Neural cell (in vitro differentiated cells): ENCODE measurements around the gene TMEM128. TPM values are rescaled to one million over a fixed set of nuclear protein-coding genes. Genes with fewer than 3 reads are reported as not detected.

Experiments used
- H2AFZ ChIP-seq: fragments of 200-600, 300-800 bp; sonication (generic), shearing (Covaris generic); 2 replicates; pipeline ENCODE4 v1.6.0; 2014; ENCODE audit warnings: low read depth, mild to moderate bottlenecking, antibody characterized with exemption, low read length, moderate library complexity
- H3F3A ChIP-seq: fragments of 200-600 bp; shearing (Covaris generic); 2 replicates; pipeline ENCODE4 v1.6.1; 2016; ENCODE audit warnings: mild to moderate bottlenecking, moderate library complexity, mixed read lengths, antibody characterized with exemption, low read length; ENCODE audit not compliant: insufficient read depth, poor library complexity, severe bottlenecking
- H3K27ac ChIP-seq: fragments of 200-600, 300-800 bp; sonication (generic), shearing (Covaris generic); 2 replicates; pipeline ENCODE4 v1.5.1; 2014; ENCODE audit warnings: mild to moderate bottlenecking, low read length, moderate library complexity
- H3K27me3 ChIP-seq: fragments of 300-800, 200-600 bp; sonication (generic), shearing (Covaris generic); 2 replicates; pipeline ENCODE4 v1.6.0; 2014; ENCODE audit warnings: mild to moderate bottlenecking, low read depth, low read length, moderate library complexity; ENCODE audit not compliant: insufficient read depth
- H3K36me3 ChIP-seq: fragments of 300-800, 200-600 bp; sonication (generic), shearing (Covaris generic); 2 replicates; pipeline ENCODE4 v1.5.1; 2014; ENCODE audit warnings: mild to moderate bottlenecking, antibody characterized with exemption, low read length, moderate library complexity; ENCODE audit not compliant: insufficient read depth
- H3K4me2 ChIP-seq: fragments of 300-800, 200-600 bp; sonication (generic), shearing (Covaris generic); 2 replicates; pipeline ENCODE4 v1.6.0; 2014; ENCODE audit warnings: mild to moderate bottlenecking, low read length
- H3K4me3 ChIP-seq: fragments of 300-800, 200-600 bp; sonication (generic), shearing (Covaris generic); 2 replicates; pipeline ENCODE4 v1.5.1; 2014; ENCODE audit warnings: mild to moderate bottlenecking, low read length, moderate library complexity
- H3K79me2 ChIP-seq: fragments of 200-600 bp; shearing (Covaris generic); replicated peaks from 2 replicates; pipeline ENCODE4 v1.6.0; 2014; ENCODE audit warnings: mild to moderate bottlenecking, low read length, moderate library complexity; ENCODE audit not compliant: insufficient read depth
- H3K9ac ChIP-seq: fragments of 300-800, 200-600 bp; sonication (generic), shearing (Covaris generic); 2 replicates; pipeline ENCODE4 v1.6.1; 2016; ENCODE audit warnings: mild to moderate bottlenecking, low read length, mixed read lengths
- H3K9me2 ChIP-seq: fragments of 200-600 bp; shearing (Covaris generic); 2 replicates; pipeline ENCODE4 v1.6.1; 2016; ENCODE audit warnings: mild to moderate bottlenecking, low read length, mixed read lengths; ENCODE audit not compliant: insufficient read depth
- H3K9me3 ChIP-seq: fragments of 200-600, 300-800 bp; sonication (generic), shearing (Covaris generic); 2 replicates; pipeline ENCODE4 v1.6.1; 2016; ENCODE audit warnings: mild to moderate bottlenecking, mixed run types, low read length, moderate library complexity, mixed read lengths
- H4K20me1 ChIP-seq: fragments of 200-600 bp; shearing (Covaris generic); 2 replicates; pipeline ENCODE4 v1.6.1; 2016; ENCODE audit warnings: mild to moderate bottlenecking, mixed run types; ENCODE audit not compliant: insufficient read depth
- EP300 ChIP-seq: fragments of 450-650 bp; conservative IDR thresholded peaks from 2 replicates; pipeline ENCODE4 v1.6.1; 2014; ENCODE audit warnings: antibody characterized with exemption, mild to moderate bottlenecking, moderate library complexity; ENCODE audit not compliant: poor library complexity, severe bottlenecking
- EZH2 ChIP-seq: fragments of 200-600, 300-800 bp; shearing (Covaris generic), sonication (generic); IDR thresholded peaks from 2 replicates; pipeline ENCODE4 v1.6.1; 2014; ENCODE audit warnings: antibody characterized with exemption, low read length, borderline replicate concordance, mild to moderate bottlenecking; ENCODE audit not compliant: insufficient read depth, poor library complexity, severe bottlenecking
- MXI1 ChIP-seq: fragments of 450-650 bp; conservative IDR thresholded peaks from 2 replicates; pipeline ENCODE4 v1.6.1; 2014; ENCODE audit warnings: antibody characterized with exemption, mild to moderate bottlenecking; ENCODE audit not compliant: poor library complexity, severe bottlenecking
- POLR2AphosphoS5 ChIP-seq: IDR thresholded peaks from 2 replicates; pipeline ENCODE4 v1.6.1; 2012
- RAD21 ChIP-seq: fragments of 450-650 bp; conservative IDR thresholded peaks from 2 replicates; pipeline ENCODE4 v1.6.1; 2014; ENCODE audit warnings: antibody characterized with exemption, mild to moderate bottlenecking, moderate library complexity
- SMC3 ChIP-seq: fragments of 450-650 bp; conservative IDR thresholded peaks from 2 replicates; pipeline ENCODE4 v1.6.1; 2014; ENCODE audit warnings: antibody characterized with exemption, mild to moderate bottlenecking, moderate library complexity; ENCODE audit not compliant: poor library complexity
- TAF1 ChIP-seq: IDR thresholded peaks from 2 replicates; pipeline ENCODE4 v1.6.1; 2012; ENCODE audit warnings: low read depth
- polyA plus RNA-seq: library from polyadenylated mRNA; depleted of rRNA; stranded (reverse); fragments of >200 nt; gene quantifications from 2 replicates; pipeline ENCODE4 v1.2.3, GENCODE V29; 2014
- TF ChIP-seq, protein P1 (sequence below): IDR thresholded peaks from 2 replicates; pipeline ENCODE4 v1.6.1; 2012; ENCODE audit warnings: borderline replicate concordance
- TF ChIP-seq, protein P2 (sequence below): fragments of 450-650 bp; IDR thresholded peaks from 2 replicates; pipeline ENCODE4 v1.5.1; 2014; ENCODE audit warnings: antibody characterized with exemption, mild to moderate bottlenecking, moderate library complexity; ENCODE audit not compliant: poor library complexity, severe bottlenecking

The TMEM128 gene
- polyA plus RNA-seq, 1 donor from 2014 or later, result 93.6 TPM

DNA sequence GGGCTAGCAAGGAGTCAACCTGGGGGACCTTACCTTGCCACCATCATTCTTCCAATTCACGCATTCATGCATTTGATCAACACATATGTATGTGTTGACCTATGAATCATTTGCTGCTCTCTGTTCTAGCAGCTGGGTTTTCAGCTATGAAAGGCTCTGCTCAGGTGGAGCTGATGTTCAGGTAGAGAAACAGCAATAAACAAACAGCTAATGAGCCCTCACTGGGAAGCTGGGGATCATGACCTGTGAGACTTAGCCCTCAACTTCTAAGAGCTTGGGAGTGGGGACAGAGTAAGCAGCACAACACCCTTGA is 19.7 kb downstream of the TMEM128 start:
- Histone ChIP-seq H4K20me1 (no peaks in the 10 kb centered on the region), H3F3A (no peaks in the 10 kb centered on the region), H3K4me2 (no peak overlapping the region), H2AFZ (no peak overlapping the region), H3K9me3 (no peaks in the 10 kb centered on the region), H3K27me3 (peaks cover 50% of the 10 kb centered on the region), H3K9ac (no peak overlapping the region), H3K9me2 (no peaks in the 10 kb centered on the region), H3K79me2 (no peaks in the 10 kb centered on the region), H3K4me3 (no peak overlapping the region), H3K36me3 (no peaks in the 10 kb centered on the region), H3K27ac (no peak overlapping the region)
- TF ChIP-seq EZH2 (no peak), RAD21 (no peak), EP300 (no peak)
- TF ChIP-seq, protein P1, sequence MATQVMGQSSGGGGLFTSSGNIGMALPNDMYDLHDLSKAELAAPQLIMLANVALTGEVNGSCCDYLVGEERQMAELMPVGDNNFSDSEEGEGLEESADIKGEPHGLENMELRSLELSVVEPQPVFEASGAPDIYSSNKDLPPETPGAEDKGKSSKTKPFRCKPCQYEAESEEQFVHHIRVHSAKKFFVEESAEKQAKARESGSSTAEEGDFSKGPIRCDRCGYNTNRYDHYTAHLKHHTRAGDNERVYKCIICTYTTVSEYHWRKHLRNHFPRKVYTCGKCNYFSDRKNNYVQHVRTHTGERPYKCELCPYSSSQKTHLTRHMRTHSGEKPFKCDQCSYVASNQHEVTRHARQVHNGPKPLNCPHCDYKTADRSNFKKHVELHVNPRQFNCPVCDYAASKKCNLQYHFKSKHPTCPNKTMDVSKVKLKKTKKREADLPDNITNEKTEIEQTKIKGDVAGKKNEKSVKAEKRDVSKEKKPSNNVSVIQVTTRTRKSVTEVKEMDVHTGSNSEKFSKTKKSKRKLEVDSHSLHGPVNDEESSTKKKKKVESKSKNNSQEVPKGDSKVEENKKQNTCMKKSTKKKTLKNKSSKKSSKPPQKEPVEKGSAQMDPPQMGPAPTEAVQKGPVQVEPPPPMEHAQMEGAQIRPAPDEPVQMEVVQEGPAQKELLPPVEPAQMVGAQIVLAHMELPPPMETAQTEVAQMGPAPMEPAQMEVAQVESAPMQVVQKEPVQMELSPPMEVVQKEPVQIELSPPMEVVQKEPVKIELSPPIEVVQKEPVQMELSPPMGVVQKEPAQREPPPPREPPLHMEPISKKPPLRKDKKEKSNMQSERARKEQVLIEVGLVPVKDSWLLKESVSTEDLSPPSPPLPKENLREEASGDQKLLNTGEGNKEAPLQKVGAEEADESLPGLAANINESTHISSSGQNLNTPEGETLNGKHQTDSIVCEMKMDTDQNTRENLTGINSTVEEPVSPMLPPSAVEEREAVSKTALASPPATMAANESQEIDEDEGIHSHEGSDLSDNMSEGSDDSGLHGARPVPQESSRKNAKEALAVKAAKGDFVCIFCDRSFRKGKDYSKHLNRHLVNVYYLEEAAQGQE, result no peak

DNA sequence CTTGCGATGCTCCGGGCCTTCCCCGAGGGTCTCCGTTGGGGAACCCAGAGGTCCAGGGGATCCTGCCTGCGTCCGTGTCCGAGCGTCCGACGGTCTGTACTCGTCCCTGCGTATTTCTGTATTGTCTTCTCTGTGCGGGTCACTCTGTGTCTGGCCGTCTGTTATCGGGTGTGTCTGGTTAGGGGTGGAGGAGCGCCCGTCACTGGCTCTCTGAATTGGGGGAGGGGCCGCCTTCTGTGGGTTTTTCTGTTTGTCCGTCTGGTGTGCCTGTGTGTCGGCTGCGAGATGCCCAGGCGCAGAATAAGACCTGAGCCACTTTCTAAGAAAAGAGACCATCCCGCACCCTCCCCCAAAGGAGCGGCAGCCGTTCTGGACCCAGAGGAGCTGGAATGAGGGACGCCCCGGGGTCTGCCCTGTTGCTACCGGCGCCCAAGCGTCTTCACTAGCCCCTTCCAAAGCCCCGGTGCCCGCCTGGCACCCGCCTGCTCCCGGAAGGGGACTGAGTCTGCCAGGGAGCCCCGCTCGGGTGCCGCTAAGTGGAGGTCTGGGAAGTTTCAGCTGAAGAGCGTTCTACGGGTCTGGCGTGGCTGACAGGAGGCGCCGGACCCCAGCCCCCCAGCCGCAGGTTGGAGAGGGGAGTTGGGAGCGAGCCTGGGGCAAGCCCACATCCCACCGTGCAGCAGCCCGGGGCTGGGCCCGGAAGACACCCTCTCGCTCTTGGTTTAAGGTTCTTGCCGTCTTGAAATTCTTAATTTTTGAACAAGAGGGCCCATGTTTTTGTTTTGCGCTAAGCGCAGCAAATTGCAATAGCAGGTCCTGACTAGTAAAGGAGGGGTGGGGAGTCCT is 20.3 kb downstream of the TMEM128 start:
- Histone ChIP-seq H4K20me1 (no peaks in the 10 kb centered on the region), H3K36me3 (no peaks in the 10 kb centered on the region), H3K27ac (no peak overlapping the region), H3K4me2 (no peak overlapping the region), H3K27me3 (peaks cover 52% of the 10 kb centered on the region), H3K9me3 (no peaks in the 10 kb centered on the region), H3K9ac (no peak overlapping the region), H2AFZ (no peak overlapping the region), H3K4me3 (no peak overlapping the region), H3K79me2 (no peaks in the 10 kb centered on the region), H3F3A (no peaks in the 10 kb centered on the region), H3K9me2 (no peaks in the 10 kb centered on the region)
- TF ChIP-seq EP300 (no peak), MXI1 (no peak), TAF1 (no peak), POLR2AphosphoS5 (no peak), RAD21 (no peak), SMC3 (no peak), EZH2 (no peak)
- TF ChIP-seq, protein P2, sequence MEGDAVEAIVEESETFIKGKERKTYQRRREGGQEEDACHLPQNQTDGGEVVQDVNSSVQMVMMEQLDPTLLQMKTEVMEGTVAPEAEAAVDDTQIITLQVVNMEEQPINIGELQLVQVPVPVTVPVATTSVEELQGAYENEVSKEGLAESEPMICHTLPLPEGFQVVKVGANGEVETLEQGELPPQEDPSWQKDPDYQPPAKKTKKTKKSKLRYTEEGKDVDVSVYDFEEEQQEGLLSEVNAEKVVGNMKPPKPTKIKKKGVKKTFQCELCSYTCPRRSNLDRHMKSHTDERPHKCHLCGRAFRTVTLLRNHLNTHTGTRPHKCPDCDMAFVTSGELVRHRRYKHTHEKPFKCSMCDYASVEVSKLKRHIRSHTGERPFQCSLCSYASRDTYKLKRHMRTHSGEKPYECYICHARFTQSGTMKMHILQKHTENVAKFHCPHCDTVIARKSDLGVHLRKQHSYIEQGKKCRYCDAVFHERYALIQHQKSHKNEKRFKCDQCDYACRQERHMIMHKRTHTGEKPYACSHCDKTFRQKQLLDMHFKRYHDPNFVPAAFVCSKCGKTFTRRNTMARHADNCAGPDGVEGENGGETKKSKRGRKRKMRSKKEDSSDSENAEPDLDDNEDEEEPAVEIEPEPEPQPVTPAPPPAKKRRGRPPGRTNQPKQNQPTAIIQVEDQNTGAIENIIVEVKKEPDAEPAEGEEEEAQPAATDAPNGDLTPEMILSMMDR, result no peak
- TF ChIP-seq, protein P1, result no peak
